Adrenal gland (tissue), 5 donors: ENCODE measurements around the gene FLYWCH2.

Experiments used
- CTCF ChIP-seq, 6 experiments: fragments of 450-650 bp in 4 of 6; fragments of 200-600 bp in 2 of 6; sonication (generic) in 1 of 6; IDR thresholded peaks; 1 replicate in 5 of 6; 2 replicates in 1 of 6; pipeline versions ENCODE4 v1.5.1 to v1.8.0; 2016 to 2021; ENCODE audit warnings: antibody characterized with exemption in 6 of 6, mild to moderate bottlenecking in 2 of 6, moderate library complexity in 1 of 6
- POLR2A ChIP-seq, 2 donors: fragments of 450-650 bp; IDR thresholded peaks; one replicate each; pipeline ENCODE4 v1.6.1; 2017; ENCODE audit warnings: antibody characterized with exemption in 2 of 2, mild to moderate bottlenecking in 2 of 2, moderate library complexity in 1 of 2
- donor health status: DM: no; HTN: no; CAD: no.

GRCh38 chr16:2883458-2883908 is 468 bp downstream of the FLYWCH2 start:
- TF ChIP-seq POLR2A (IDR thresholded peaks at IDR 0.05) = no peak
- no peak for TF ChIP-seq CTCF (IDR thresholded peaks at IDR 0.05)
